GM20000 (cell line): ENCODE results near the gene MID1IP1.

ENCODE experiments used
- DNase-seq: peaks from one replicate; pipeline ENCODE4 v3.0.0; 2012; ENCODE audit warnings: low spot score
- TF ChIP-seq, protein P1 (sequence below): IDR thresholded peaks from 2 replicates; pipeline ENCODE4 v1.5.1; 2012; ENCODE audit warnings: mild to moderate bottlenecking, control low read depth; ENCODE audit errors: extremely low read depth, missing control alignments

Gene MID1IP1

DNA sequence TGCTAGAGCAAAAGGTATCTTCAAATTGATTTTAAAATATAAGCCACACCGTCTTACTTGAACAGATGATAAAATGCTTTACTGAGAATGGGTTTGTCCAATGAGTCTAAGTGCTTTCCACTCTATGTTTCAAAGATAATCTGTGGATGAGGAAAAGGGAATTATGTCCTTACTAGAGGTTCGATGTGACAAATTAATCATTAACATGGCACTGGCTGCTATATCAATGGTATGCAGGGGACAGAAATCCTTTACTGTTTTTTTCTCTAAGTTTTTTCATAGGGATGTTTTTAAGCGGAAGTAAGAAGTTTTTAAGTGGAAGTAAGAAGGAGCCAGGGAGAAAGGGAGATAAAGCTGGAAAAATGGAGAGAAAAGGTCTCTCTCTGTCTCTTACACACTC, 38.0 kb downstream of the MID1IP1 start:
- no peak for DNase-seq
- TF ChIP-seq, protein P1, sequence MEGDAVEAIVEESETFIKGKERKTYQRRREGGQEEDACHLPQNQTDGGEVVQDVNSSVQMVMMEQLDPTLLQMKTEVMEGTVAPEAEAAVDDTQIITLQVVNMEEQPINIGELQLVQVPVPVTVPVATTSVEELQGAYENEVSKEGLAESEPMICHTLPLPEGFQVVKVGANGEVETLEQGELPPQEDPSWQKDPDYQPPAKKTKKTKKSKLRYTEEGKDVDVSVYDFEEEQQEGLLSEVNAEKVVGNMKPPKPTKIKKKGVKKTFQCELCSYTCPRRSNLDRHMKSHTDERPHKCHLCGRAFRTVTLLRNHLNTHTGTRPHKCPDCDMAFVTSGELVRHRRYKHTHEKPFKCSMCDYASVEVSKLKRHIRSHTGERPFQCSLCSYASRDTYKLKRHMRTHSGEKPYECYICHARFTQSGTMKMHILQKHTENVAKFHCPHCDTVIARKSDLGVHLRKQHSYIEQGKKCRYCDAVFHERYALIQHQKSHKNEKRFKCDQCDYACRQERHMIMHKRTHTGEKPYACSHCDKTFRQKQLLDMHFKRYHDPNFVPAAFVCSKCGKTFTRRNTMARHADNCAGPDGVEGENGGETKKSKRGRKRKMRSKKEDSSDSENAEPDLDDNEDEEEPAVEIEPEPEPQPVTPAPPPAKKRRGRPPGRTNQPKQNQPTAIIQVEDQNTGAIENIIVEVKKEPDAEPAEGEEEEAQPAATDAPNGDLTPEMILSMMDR = no peak

DNA sequence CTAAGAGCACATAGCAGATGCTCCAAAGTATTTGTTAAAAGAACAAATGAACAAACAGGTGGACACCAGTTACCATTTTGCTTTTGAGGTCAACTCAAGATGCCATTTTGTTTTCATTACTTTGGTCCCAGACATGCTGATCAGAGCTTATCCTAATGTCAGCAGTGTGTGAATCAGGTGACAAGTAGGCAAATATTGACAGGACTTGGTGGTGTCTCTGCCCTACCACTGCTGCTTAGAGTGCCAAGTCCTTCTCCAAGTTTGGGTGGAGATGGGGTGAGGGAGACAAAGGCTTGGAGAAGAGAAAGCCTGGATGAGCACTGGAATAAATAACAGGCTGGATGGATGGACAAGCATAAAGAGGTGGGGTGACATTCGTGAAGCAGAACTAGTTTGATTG, 38.7 kb downstream of the MID1IP1 start:
- DNase-seq = no peak
- TF ChIP-seq, protein P1 = no peak

DNA sequence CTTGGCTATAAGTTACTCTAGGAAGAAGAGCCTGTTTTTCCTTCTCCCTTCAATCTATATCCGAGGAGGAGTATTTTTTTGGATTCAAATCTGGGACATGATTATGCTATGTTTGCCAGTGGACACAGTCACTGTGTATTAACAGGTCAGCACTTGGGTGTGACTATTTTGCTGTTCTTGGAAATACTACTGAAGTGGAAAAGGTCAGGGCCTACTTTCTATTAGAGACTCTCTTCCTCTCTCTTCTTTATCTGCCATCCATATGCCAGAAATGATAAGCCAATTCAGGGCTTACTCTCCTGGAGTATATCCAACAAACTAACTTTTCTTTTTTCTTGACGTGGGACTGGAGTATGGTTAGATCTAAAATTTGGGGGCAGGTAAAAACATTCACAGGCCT, 40.5 kb downstream of the MID1IP1 start:
- DNase-seq = no peak
- TF ChIP-seq, protein P1 = no peak

DNA sequence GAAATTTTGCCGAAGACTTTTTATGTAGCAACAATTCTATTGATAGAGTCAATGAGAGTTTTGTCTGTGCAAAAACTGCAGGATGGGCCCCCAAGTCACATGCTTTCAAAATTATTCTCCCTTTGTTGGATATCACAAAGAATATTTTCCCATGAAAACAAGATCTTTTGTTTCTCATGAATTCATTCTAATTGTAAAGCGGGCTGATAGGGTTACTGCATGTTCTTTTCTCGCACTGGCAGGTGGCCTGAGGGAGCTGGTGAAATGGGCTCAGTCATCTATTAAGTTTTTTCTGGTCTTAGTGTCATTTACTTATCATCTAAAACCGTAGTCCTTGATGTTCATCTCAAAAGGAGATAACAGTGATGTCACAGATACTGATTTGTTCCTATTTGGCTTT, 44.2 kb downstream of the MID1IP1 start:
- DNase-seq = no peak

DNA sequence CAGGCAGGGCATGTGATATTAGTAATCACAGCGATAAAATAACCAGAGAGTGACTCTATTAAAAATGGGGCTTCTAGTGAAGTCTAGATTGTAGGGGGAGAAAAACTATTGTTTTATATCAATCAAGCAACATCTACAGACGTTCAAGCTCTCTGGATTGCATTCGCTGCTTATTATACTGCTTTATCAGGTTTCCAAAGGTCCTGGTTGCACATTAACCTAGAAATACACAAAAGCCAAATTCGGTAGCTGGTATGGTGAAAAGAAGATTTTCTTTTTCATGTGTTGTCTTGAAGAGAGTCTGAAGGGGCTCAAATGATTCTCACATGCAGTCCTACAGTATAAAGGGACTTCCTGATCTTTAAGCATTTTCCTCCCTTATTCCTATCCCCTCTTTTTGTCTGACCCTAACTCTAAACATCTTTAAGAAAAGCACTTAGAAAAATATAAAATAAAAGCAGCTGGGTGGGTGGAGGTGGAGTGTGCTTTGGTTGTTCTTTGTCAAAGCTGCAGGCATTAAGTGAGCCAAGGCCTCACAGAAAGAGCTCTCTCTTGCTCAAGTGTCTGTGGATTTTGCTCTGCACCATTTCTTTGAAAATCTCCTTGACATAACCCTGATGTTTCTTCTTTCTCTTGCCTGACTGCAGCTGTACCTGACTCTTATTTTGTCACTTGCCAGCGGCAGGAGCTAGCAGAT, 46.1 kb downstream of the MID1IP1 start:
- no peak for DNase-seq
- TF ChIP-seq, protein P1 = no peak

More for the DNA sequence above, 44.2 kb downstream of the MID1IP1 start:
- TF ChIP-seq, protein P1 = no peak

DNA sequence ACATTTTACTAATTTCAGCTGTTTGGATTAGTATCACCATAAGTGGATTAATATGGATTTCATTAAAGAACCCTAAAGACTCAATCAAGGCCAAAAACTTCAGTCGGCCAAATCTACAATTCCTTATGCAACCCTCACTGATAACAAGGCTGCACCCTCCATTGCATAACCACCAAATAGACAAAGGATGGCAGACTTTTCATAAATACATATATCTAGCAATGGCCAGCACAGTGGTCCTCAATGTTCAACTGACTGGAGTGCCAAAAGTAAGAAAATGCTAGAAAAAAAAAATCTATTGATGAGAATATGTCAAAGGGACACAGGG, 46.6 kb downstream of the MID1IP1 start:
- TF ChIP-seq, protein P1 = no peak
- no peak for DNase-seq

DNA sequence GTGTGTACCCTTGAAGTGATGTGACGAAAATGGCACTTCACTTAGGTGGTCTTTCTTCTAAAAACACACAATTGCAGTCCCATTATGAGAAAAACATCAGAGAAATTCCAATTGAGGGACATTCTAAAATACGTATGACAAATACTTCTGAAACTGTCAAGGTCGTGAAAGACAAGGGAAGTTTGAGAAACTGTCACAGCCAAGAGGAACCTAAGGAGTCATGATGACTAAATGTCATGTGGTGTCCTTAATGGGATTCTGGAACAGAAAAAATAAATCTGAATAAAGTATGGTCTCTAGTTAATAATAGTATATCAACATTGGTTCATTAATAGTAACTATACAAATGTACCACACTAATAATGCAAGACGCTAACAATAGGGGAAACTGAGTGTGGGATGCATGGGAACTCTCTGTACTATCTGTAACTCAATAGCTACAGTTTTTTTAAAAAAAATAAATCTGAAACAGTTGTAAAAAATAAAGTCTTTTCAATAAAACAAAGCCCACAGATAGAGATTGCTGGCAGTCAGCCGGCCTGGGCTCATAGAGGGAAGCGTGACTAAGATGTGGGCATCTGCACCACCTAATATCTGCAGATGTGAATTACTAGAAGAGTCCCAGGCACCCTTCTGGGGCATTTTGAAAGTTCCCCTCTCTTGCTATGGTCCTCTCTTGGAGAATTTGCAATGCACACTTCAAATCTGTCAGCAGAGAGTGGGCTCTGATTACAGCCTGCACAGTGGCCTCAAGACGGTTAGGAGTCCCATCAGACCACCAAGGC, 47.6 kb downstream of the MID1IP1 start:
- DNase-seq = no peak
- TF ChIP-seq, protein P1 = no peak
